Gastroesophageal sphincter (tissue), 4 donors: ENCODE results near the gene S100A14. TPM values are rescaled to one million over a fixed set of nuclear protein-coding genes. Genes with fewer than 3 reads are reported as not detected.
A peak's percentile ranks its signal among the peaks of the same experiment; 100 is the strongest.

ENCODE experiments used
- ATAC-seq: fragments of 150-250 bp; one replicate; pipeline ENCODE4 v1.9.1; 2016; ENCODE audit warnings: mild to moderate bottlenecking, moderate library complexity
- H3K27ac ChIP-seq, 4 donors: fragments of 200-600 bp; sonication (generic) in 3 of 4; 1 replicate in 3 of 4; 2 replicates in 1 of 4; pipeline ENCODE4 v1.5.1; 2016 to 2019
- H3K27me3 ChIP-seq: fragments of 200-600 bp; sonication (generic); one replicate; pipeline ENCODE4 v1.5.1; 2019
- H3K36me3 ChIP-seq, 2 donors: fragments of 200-600 bp; sonication (generic); one replicate each; pipeline ENCODE4 v1.5.1; 2019; ENCODE audit warnings: control low read depth in 1 of 2
- H3K4me1 ChIP-seq, 3 donors: fragments of 200-600 bp; sonication (generic); 1 replicate in 2 of 3; 2 replicates in 1 of 3; pipeline ENCODE4 v1.5.1; 2016 to 2019; ENCODE audit warnings: control low read depth in 2 of 3
- H3K4me3 ChIP-seq, 2 donors: fragments of 200-600 bp; sonication (generic); one replicate each; pipeline ENCODE4 v1.5.1; 2019; ENCODE audit warnings: mild to moderate bottlenecking in 1 of 2, moderate library complexity in 1 of 2
- H3K9me3 ChIP-seq, 3 donors: fragments of 200-600 bp; sonication (generic); one replicate each; pipeline ENCODE4 v1.5.1; 2017 to 2019; ENCODE audit warnings: control low read depth in 2 of 3
- EP300 ChIP-seq: sonication (generic); formaldehyde crosslinking; IDR thresholded peaks from one replicate; pipeline ENCODE4 v1.6.1; 2017; ENCODE audit warnings: antibody characterized with exemption, mild to moderate bottlenecking
- POLR2A ChIP-seq, 2 donors: fragments of 450-650 bp; IDR thresholded peaks; one replicate each; pipeline ENCODE4 v1.6.1; 2017; ENCODE audit warnings: antibody characterized with exemption in 2 of 2, mild to moderate bottlenecking in 2 of 2, moderate library complexity in 1 of 2
- POLR2AphosphoS5 ChIP-seq: sonication (generic); formaldehyde crosslinking; IDR thresholded peaks from one replicate; pipeline ENCODE4 v1.6.1; 2017; ENCODE audit warnings: antibody characterized with exemption
- WGBS, 2 donors: methylation state at CpG; one replicate each; pipeline ENCODE4 v1.1.5; 2018; ENCODE audit warnings: low coverage in 1 of 2; 5-methylcytosine and 5-hydroxymethylcytosine counted together
- total RNA-seq, 4 donors: library from RNA; depleted of rRNA; stranded (reverse); fragments of >200 nt; gene quantifications; one replicate each; pipeline ENCODE4 v1.1.0, GENCODE V29; 2016
- TF ChIP-seq, protein P1 (sequence below), 4 experiments: fragments of 200-600 bp in 2 of 4; fragments of 450-650 bp in 2 of 4; sonication (generic) in 1 of 4; IDR thresholded peaks; one replicate each; pipeline ENCODE4 v1.5.1; 2017 to 2019; ENCODE audit warnings: antibody characterized with exemption in 4 of 4, mild to moderate bottlenecking in 2 of 4, moderate library complexity in 2 of 4

The S100A14 gene
- total RNA-seq, 4 donors from 2014 or later: 0.85 to 82.1 (median 5.0) TPM

- H3K4me1 ChIP-seq: peaks cover 0 to 37% (median 31%) of the 10 kb centered on the region in 3 donors
- no peak overlapping the region for H3K4me3 ChIP-seq
- no peaks in the 10 kb centered on the region for H3K27me3 ChIP-seq
- no peak for ATAC-seq
- no peaks in the 10 kb centered on the region for H3K9me3 ChIP-seq
- TF ChIP-seq POLR2AphosphoS5: no peak
- TF ChIP-seq POLR2A (IDR thresholded peaks at IDR 0.05): no peak
- no peak for TF ChIP-seq EP300
- TF ChIP-seq, protein P1, sequence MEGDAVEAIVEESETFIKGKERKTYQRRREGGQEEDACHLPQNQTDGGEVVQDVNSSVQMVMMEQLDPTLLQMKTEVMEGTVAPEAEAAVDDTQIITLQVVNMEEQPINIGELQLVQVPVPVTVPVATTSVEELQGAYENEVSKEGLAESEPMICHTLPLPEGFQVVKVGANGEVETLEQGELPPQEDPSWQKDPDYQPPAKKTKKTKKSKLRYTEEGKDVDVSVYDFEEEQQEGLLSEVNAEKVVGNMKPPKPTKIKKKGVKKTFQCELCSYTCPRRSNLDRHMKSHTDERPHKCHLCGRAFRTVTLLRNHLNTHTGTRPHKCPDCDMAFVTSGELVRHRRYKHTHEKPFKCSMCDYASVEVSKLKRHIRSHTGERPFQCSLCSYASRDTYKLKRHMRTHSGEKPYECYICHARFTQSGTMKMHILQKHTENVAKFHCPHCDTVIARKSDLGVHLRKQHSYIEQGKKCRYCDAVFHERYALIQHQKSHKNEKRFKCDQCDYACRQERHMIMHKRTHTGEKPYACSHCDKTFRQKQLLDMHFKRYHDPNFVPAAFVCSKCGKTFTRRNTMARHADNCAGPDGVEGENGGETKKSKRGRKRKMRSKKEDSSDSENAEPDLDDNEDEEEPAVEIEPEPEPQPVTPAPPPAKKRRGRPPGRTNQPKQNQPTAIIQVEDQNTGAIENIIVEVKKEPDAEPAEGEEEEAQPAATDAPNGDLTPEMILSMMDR (IDR thresholded peaks at IDR 0.05): no peak
- no CpG with 5 or more reads among the region's 2 CpGs for WGBS, 2 donors
- no peak overlapping the region for H3K27ac ChIP-seq
- peaks cover 0 to 25% of the 10 kb centered on the region in 2 donors for H3K36me3 ChIP-seq
Observed at GRCh38 chr1:153615406-153615805, 719 bp downstream of the S100A14 start.

- no peak for ATAC-seq
- Histone ChIP-seq H3K9me3 (no peaks in the 10 kb centered on the region), H3K27me3 (no peaks in the 10 kb centered on the region), H3K4me1 (peaks cover 0 to 42% (median 34%) of the 10 kb centered on the region in 3 donors), H3K36me3 (peaks cover 0 to 20% of the 10 kb centered on the region in 2 donors), H3K27ac (peak overlapping the region in 1 of 4 donors; percentile 12), H3K4me3 (no peak overlapping the region)
- no CpG with 5 or more reads among the region's 7 CpGs for WGBS, 2 donors
- TF ChIP-seq EP300 (no peak), POLR2A (IDR thresholded peaks at IDR 0.05) (no peak), POLR2AphosphoS5 (no peak)
- TF ChIP-seq, protein P1 (IDR thresholded peaks at IDR 0.05): no peak
Observed at GRCh38 chr1:153614906-153615305, 1.2 kb downstream of the S100A14 start.

DNA sequence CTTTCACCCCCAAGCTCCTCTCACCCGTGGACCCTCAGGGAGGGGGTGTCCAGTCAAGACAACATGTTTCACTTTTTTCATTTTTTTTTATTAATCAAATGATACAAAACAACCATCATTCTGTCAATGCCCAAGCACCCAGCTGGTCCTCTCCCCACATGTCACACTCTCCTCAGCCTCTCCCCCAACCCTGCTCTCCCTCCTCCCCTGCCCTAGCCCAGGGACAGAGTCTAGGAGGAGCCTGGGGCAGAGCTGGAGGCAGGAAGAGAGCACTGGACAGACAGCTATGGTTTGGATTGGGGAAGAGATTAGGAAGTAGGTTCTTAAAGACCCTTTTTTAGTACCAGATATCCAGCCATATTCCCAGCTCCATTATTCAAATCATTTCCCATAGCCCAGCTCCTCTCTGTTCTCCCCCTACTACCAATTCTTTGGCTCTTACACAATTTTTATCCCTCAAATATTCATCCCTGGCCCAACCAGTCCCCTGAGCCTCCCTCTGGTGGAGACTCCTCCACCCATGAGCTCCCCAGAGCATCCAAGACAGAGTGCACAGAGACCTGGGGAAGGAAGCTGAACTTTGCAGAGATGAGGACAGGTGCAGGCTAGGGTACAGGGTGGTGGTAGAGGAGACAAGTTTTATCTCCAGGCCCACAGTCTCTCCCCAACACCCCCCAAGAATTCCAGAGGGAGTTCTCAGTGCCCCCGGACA lies 1.8 kb downstream of the S100A14 start:
- 52 to 100% methylated on average over 1 to 2 of the region's 2 CpGs for WGBS, 2 donors
- no peak for ATAC-seq

DNA sequence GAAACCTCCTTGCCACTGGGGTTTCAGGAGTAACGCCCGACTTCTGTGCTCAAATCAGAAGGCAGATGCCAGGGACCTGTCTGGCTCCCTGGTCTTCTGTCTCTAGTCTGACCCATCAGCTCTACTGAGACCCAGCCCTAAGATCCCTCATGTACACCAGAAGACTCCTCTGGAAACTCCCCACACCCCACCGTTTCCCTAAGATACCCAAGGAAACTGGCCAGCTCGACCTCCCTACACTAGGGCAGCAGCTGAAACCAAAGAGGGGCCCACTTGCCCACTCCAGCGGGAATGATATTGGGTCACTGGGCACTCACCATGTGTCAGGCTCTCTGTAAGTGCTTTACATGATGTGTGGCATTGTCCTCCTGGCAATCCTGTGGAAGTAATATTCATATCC lies 2.7 kb downstream of the S100A14 start:
- no peaks in the 10 kb centered on the region for H3K27me3 ChIP-seq
- no peak for ATAC-seq
- peak overlapping the region; percentile 59 to 90 (median 86) for H3K27ac ChIP-seq
- 50 to 89% methylated on average over 2 to 3 of the region's 5 CpGs for WGBS, 2 donors
- H3K4me1 ChIP-seq: peaks cover 0 to 57% (median 43%) of the 10 kb centered on the region in 3 donors
- H3K4me3 ChIP-seq: peak overlapping the region in 1 of 2 donors; percentile 70
- H3K36me3 ChIP-seq: peaks cover 0 to 5% of the 10 kb centered on the region in 2 donors
- TF ChIP-seq, protein P1 (IDR thresholded peaks at IDR 0.05): no peak
- TF ChIP-seq EP300 (no peak), POLR2A (IDR thresholded peaks at IDR 0.05) (no peak), POLR2AphosphoS5 (no peak)
- H3K9me3 ChIP-seq: no peaks in the 10 kb centered on the region

More for the DNA sequence above, 1.8 kb downstream of the S100A14 start:
- TF ChIP-seq POLR2AphosphoS5: no peak
- no peak for TF ChIP-seq EP300
- TF ChIP-seq POLR2A (IDR thresholded peaks at IDR 0.05): no peak
- TF ChIP-seq, protein P1 (IDR thresholded peaks at IDR 0.05): no peak
- Histone ChIP-seq H3K27me3 (no peaks in the 10 kb centered on the region), H3K27ac (peak overlapping the region in 1 of 4 donors; percentile 12), H3K9me3 (no peaks in the 10 kb centered on the region), H3K36me3 (peaks cover 0 to 14% of the 10 kb centered on the region in 2 donors), H3K4me3 (no peak overlapping the region), H3K4me1 (peaks cover 0 to 48% (median 39%) of the 10 kb centered on the region in 3 donors)
